HFF-Myc (cell line): ENCODE measurements around the gene SEC16B.

Source experiments
- DNase-seq: peaks from one replicate; pipeline ENCODE4 v3.0.0-alpha.2; 2011; ENCODE audit warnings: low read depth; ENCODE audit errors: extremely low read depth
- H3K4me3 ChIP-seq: replicated peaks from 2 replicates; pipeline ENCODE4 v1.5.1; 2011; ENCODE audit warnings: low read depth, mild to moderate bottlenecking, control low read depth, low read length
- TF ChIP-seq, protein P1 (sequence below): IDR thresholded peaks from 2 replicates; pipeline ENCODE4 v1.5.1; 2012; ENCODE audit warnings: mild to moderate bottlenecking, low read depth, low read length, control low read depth; ENCODE audit errors: missing control alignments

Gene SEC16B

DNA sequence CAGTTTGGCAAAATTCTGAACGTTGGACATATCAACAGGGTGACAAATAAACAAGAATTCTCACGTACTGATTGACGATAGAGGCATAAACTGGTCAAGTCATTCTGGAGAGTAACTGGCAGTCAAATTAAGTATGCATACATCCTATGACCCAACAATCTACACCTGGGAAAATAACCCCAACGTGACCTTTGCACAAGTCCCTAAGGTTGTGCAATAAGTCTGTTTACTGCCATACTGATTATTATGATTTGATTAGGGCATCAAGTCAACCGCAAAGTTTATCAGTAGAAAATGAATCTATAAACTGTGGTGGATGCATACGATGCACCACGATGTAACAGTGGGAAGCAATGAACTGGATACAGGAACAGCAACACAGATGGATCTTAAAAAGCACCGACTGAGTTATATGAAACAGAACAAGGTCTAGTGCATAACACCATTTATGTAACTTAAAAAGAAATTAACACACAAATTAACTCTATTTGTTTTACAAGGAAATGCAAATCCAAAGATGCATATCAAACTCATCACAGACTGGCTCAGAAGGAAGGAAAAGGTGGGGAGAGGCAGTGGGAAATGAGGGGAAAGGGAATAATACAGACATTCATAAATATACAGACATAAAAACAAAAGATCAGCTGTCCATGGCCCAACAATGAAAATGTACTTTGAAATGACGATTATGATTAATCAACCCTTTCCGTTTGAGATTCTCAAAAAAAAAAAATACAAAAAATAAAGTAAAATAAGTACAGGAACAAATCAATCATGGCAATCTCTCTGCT, 41.0 kb upstream of the SEC16B start:
- no peak overlapping the region for H3K4me3 ChIP-seq
- no peak for DNase-seq
- TF ChIP-seq, protein P1, sequence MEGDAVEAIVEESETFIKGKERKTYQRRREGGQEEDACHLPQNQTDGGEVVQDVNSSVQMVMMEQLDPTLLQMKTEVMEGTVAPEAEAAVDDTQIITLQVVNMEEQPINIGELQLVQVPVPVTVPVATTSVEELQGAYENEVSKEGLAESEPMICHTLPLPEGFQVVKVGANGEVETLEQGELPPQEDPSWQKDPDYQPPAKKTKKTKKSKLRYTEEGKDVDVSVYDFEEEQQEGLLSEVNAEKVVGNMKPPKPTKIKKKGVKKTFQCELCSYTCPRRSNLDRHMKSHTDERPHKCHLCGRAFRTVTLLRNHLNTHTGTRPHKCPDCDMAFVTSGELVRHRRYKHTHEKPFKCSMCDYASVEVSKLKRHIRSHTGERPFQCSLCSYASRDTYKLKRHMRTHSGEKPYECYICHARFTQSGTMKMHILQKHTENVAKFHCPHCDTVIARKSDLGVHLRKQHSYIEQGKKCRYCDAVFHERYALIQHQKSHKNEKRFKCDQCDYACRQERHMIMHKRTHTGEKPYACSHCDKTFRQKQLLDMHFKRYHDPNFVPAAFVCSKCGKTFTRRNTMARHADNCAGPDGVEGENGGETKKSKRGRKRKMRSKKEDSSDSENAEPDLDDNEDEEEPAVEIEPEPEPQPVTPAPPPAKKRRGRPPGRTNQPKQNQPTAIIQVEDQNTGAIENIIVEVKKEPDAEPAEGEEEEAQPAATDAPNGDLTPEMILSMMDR, result no peak

DNA sequence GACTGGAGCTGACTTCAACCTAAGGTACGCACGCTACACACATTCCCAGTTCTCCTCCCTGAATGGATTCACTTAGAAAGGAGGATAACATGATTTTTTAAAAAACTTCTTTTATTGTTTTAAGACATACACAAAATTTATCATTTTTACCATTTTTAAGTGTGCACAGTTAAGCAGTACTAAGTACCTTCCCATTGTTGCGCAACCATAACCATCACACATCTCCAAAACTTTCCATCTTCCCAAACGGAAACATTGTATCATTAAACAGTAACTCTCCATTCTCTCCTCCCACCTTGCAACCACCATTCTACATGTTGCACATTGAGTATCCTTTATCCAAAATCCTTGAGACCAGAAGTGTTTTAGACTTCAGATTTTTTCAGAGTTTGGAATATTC, 36.2 kb upstream of the SEC16B start:
- TF ChIP-seq, protein P1, result no peak
- H3K4me3 ChIP-seq, result no peak overlapping the region
- DNase-seq, result no peak

DNA sequence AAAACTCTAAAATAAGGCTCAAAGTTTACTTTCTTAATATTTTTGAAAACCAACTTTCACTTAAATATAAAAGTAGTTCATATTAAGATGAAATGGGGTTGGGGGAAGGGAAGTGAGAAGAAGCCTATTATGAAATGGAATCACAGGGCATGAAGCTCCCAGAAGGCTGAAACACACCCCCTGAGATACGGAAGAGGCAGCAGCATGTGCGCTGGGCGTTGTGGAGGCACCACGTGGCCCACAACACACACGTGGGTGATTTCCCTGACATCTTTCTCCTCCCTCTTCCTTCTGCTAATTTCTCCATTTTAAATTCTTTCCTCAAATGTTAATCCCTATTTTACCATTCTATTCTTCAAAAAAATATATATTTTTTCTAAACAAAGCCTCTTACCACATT, 35.6 kb upstream of the SEC16B start:
- TF ChIP-seq, protein P1, result no peak
- no peak for DNase-seq

DNA sequence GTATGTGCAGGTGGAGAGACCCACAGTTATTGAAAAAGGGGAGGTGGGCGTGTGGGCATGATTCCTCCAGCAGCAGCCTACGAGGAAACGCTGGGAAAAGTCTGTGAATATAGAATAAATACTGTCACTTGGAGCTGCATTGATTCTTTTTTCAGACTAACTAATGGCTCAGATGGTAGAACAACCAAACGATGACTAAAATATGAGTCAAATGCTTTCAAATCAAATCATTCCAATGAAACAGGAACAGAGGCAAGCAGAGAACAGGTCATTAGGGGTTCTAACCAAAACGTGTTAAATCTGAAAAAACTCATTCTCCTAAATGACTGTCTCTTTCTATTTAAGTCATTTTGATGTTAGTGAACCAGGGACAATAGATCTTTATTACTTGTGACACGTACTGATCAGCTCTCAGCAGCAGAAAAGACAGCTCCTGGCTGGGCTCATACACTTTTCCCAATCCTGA, 35.1 kb upstream of the SEC16B start:
- no peak overlapping the region for H3K4me3 ChIP-seq
- no peak for DNase-seq
- TF ChIP-seq, protein P1, result no peak

More for the DNA sequence above, 35.6 kb upstream of the SEC16B start:
- no peak overlapping the region for H3K4me3 ChIP-seq

DNA sequence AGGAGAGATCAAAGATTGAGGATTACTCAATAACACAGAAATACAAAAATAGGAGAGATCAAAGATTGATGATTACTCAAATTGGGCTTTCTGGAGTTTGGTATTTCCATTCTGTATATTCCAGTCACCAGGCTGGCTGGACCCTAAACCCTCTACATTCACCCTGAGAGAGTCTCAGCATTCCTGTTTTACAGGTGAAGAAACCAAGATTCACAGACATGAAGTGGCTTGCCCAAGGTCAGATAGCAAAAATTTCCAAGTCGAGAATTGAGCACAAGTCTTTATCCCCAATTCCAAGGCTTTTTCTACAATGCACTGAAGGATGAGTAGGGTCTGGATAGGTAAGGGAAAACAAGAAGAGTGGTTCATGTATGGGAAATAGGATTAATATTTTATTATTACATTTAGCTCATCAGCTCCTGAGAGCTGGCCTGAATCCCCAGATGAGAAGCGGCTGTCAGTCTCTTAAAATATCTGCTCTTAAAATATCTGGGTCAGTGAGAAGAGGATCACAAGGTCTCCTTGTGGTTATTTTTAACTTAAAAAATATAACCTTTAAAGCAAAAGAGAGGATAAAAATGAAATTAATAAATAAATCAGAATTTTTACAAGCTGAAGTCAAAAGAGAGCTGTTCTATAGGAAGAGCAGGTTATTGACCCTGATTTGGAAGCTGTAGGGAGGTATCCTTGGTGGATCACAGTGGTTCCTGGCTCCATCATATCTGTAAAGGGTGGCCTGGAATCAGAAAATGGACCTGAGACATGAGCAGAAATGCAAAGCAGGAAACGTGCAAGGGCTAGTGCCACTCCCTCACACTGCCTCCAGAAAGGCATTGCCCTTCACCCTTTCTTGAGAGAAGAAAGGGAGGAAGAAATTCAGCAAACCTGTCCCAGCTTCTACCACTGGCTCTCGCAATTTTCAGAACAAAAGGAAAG, 29.1 kb upstream of the SEC16B start:
- no peak overlapping the region for H3K4me3 ChIP-seq
- TF ChIP-seq, protein P1, result no peak
- no peak for DNase-seq

DNA sequence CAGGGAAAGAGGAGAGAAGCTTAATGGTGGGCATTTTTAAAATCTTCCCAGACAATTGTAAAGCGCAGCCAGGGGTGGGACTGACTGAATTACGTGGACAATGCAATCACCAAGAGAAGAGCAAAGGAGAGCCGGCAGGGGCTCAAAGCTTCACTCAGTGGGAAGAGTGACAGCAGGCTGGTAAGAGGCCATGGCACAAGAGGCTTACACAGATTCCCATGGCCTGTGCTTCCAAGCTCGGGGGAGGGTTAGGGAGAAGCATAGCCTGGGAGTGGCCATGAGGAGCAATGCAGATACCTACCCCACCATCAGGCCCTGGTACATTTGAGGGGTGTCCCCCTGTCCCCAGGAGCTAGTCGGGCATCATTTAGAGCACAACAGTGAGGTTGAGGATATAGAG, 27.1 kb upstream of the SEC16B start:
- DNase-seq, result no peak
- no peak overlapping the region for H3K4me3 ChIP-seq
- TF ChIP-seq, protein P1, result no peak
